ENCODE measurements around the gene ZNF420. TPM values are rescaled to one million over a fixed set of nuclear protein-coding genes. Genes with fewer than 3 reads are reported as not detected.

ZNF420 gene
- total and polyA plus RNA-seq, 2 of the 8 experiments (the other 6 are each of a cell fraction or from before 2014, with no cell fraction given), result 1.7 to 8.8 TPM

DNA sequence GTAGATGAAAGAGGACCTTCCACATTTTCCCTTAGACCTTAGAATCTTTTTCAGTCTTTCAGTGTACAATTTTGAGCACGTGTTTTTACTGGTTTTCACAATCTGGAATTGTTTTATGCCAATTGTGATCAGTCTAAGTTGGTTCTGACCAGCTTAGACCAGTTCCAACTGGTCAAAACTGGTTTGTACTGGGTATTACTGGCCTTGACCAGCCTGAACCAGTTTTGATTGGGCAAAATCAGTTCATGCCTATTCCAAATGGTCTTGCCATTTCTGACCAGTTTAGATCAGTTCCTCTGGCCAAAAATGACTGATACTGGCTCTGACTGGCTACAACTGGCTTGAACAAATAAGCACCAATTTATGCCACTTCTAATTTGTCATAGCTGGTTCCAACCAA, 57.9 kb downstream of the ZNF420 start (continued):
- TF ChIP-seq, protein P1, sequence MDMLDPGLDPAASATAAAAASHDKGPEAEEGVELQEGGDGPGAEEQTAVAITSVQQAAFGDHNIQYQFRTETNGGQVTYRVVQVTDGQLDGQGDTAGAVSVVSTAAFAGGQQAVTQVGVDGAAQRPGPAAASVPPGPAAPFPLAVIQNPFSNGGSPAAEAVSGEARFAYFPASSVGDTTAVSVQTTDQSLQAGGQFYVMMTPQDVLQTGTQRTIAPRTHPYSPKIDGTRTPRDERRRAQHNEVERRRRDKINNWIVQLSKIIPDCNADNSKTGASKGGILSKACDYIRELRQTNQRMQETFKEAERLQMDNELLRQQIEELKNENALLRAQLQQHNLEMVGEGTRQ (IDR thresholded peaks at IDR 0.05; ENCODE audit: low read length), result no peak
- TF ChIP-seq EGR1 (IDR thresholded peaks at IDR 0.05; ENCODE audit: borderline replicate concordance, low read depth, low read length), result no peak

All from H1 (cell line).